Erythroblast (primary cell): ENCODE measurements around the gene ELOVL5.
"Not testable (repeated sequence)": the region's sequence is repeated elsewhere in the genome, so short reads cannot be mapped to it uniquely, and the experiment has no call there.

ENCODE experiments used
- DNase-seq, 2 experiments: peaks; one replicate each; lab custom pipeline; 2025; lab: John Stamatoyannopoulos, UW
- GATA1 ChIP-seq: IDR thresholded peaks from 2 replicates; pipeline ENCODE4 v1.6.1; 2011; ENCODE audit warnings: low read depth, mild to moderate bottlenecking, control low read depth, low read length, moderate library complexity
- POLR2A ChIP-seq: IDR thresholded peaks from 2 replicates; pipeline ENCODE4 v1.6.1; 2011; ENCODE audit warnings: mild to moderate bottlenecking, low read length

ELOVL5 gene

DNA sequence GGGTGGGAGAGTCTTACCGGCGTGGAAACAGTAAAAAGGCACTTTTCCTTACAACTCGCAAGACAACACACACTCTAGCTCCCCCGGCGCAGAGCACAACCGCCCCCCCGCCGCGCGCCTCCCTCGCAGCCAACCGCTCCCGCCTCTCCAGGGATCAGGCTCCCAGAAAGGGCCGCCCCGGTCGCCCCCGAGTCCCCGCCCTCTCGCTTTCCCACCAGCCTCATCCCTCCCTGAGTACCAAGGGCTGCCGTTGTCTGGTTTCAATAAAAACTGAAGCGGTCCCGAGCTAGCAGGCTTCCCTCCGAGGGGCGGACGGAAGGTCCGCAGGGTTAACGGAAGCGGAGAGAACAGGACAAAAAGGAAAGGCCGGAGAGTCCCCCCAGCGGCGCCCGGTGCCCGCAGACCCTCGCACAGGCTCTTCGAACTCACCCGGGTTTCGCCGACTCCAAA is 804 bp downstream of the ELOVL5 start:
- TF ChIP-seq POLR2A (no peak), GATA1 (no peak)
- peak; percentile 68 to 75 for DNase-seq

GRCh38 chr6:53347250-53347920 is 1.4 kb downstream of the ELOVL5 start:
- TF ChIP-seq POLR2A (no peak), GATA1 (no peak)
- peak; percentile 37 to 48 for DNase-seq

- DNase-seq = not testable (repeated sequence)
These were observed 2.7 kb downstream of the ELOVL5 start for GRCh38 chr6:53346049-53346448.

DNA sequence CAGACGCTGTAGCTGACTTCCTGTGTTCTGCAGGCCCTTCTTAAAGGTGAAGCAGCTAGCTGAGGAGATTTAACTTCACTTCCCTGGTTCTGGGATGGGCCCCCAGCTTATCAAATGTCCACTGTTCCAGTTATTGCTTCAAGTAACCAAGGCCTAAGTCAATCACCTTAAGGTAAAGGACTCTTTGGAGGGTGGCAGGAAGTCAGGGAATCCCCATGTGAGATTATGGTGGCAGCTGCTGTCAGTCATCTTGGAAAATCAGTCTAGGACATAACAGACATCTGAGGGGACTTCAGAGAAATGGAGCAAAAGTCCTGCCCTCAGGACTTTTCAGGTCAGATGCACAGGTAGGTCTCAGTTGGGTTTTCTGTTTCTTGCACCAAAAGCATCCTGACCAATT is 3.8 kb downstream of the ELOVL5 start:
- no peak for TF ChIP-seq GATA1
- no peak for DNase-seq

- TF ChIP-seq GATA1 (no peak), POLR2A (no peak)
- DNase-seq = no peak
These were observed 5.7 kb downstream of the ELOVL5 start for GRCh38 chr6:53343092-53343491.

GRCh38 chr6:53342217-53342616 is 6.5 kb downstream of the ELOVL5 start:
- TF ChIP-seq GATA1 = no peak
- no peak for TF ChIP-seq POLR2A
- no peak for DNase-seq

DNA sequence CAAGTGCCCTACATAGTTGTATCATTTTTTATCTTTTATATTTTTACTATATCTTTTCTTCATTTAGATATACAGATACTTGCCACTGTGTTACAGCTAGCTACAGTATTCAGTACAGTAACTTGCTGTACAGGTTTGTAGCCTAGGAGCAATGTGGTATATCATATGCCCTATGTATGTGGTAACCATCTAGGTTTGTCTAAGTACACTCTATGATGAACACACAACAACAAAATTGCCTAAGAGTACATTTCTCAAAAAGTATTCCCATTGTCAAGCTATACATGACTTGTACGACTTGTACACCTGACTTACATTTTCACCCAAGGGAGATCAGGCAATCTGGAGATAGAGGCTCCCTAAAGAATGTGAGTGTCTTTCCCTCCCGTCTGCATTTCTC is 8.2 kb downstream of the ELOVL5 start:
- DNase-seq = no peak
- TF ChIP-seq GATA1 (no peak), POLR2A (no peak)

- no peak for TF ChIP-seq GATA1
- TF ChIP-seq POLR2A = no peak
- no peak for DNase-seq
These were observed 9.3 kb downstream of the ELOVL5 start for GRCh38 chr6:53339424-53339823.

- no peak for DNase-seq
- no peak for TF ChIP-seq GATA1
- no peak for TF ChIP-seq POLR2A
These were observed 10.4 kb downstream of the ELOVL5 start for GRCh38 chr6:53338304-53338703.

GRCh38 chr6:53336070-53336469 is 12.7 kb downstream of the ELOVL5 start:
- no peak for TF ChIP-seq GATA1
- TF ChIP-seq POLR2A = peak; percentile 4
- DNase-seq = no peak

DNA sequence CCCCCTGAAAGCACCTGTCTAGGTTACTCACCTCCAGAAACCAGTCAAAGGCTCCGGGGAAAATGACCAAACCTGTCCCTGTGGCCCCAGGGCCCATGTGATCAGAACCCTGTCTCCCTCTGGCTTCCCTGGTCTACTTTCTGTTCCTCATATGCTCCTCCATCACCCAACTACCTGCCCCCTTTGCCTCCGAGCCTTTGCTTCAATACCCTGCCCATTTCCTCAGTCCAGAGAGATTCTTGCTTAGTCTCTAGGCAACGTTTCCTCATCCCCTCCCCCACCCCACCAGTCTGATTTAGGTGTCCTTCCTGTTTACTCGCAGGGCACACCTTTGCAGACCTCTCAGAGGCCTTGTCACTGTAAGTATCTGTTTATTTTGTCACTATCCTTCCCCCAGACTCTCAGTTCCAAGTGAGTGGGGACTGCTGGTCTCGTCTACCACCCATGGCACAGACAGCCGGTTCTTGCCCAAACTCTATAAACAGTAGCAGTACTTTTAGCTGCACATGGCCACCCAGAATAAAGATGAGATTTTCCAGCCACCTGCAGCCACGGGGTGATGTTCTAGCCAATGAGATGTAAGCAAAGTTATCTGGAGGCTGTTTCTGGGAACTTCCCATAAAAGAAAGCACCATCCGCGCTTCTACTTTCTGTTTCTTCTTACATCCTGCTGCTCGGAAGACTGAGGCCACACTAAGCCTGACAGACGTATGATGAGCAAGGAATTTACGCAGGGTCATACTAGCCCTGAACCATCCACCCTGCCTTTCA is 13.3 kb downstream of the ELOVL5 start:
- peak in 1 of 2 experiments; percentile 24 for DNase-seq
- TF ChIP-seq POLR2A (peak; percentile 10), GATA1 (no peak)

DNA sequence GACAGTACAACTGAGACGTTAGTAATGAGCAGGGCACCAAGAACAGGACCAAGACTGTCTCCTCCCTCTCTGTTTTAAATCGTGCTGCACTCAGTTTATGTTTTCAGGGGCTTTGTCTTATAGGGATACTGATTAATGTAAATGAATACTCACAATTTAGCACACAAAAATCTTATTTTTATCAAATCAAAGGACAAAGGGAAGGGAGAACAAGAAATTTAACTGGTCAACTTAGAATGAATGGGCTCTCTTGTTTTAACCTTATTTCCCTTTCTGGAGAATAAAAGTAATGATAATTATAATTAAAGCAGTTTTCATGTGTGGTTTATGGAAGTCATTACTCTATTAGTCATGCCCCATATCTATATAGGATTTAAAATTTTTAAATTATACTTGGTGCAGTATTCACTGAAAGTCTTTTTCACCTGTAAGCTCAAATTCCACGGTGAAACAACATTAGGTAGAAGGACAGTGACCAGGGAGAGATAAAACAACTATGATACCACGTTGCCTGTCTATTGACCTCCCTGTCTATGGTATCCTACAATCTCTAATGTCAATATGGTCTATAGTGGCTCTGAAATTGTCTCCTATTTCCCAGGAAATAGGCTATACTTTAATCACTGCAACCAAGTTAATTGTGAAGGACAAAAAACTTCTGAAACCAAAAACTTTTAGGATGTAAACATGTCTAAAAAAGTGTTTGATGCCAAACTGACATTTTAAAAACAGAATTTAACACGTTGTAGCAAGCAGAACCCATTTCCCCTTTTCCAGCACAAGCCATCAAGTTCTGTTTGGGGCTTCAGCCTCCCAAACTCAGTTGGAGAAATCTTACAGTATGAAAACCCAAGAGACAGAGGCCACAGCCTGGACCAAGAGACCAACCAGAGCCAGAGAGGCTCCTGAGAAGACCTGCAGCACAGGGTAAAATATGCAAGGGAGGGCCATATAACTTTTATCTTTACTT is 15.0 kb downstream of the ELOVL5 start:
- DNase-seq = no peak

DNA sequence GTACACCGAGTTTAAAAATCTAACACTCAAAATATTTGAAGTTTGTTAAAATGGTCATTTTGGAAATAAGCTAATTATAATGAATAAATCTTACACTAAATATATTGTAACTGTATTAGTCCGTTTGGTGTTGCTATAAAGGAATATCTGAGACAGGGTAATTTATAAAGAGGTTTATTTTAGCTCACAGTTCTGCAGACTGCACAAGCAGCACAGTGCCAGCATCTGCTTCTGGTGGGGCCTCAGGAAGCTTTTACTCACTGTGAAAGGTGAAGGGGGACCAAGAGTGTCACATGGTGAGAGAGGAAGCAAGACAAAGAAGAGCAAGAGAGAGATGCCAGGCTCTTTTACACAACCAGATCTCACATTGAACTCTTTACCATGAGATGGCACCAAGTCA is 17.1 kb downstream of the ELOVL5 start:
- TF ChIP-seq GATA1 (no peak), POLR2A (no peak)
- no peak for DNase-seq

More for the DNA sequence above, 15.0 kb downstream of the ELOVL5 start:
- TF ChIP-seq POLR2A (no peak), GATA1 (no peak)

- no peak for TF ChIP-seq GATA1
- TF ChIP-seq POLR2A = no peak
- no peak for DNase-seq
These were observed 18.6 kb downstream of the ELOVL5 start for GRCh38 chr6:53330137-53330536.
